GM10847 (cell line): Measurements from ENCODE around the gene GADL1.

Experiments used
- POLR2A ChIP-seq: IDR thresholded peaks from 2 replicates; pipeline ENCODE4 v1.6.1; 2011; ENCODE audit not compliant: insufficient read length; ENCODE audit errors: extremely low read depth

The GADL1 gene

DNA sequence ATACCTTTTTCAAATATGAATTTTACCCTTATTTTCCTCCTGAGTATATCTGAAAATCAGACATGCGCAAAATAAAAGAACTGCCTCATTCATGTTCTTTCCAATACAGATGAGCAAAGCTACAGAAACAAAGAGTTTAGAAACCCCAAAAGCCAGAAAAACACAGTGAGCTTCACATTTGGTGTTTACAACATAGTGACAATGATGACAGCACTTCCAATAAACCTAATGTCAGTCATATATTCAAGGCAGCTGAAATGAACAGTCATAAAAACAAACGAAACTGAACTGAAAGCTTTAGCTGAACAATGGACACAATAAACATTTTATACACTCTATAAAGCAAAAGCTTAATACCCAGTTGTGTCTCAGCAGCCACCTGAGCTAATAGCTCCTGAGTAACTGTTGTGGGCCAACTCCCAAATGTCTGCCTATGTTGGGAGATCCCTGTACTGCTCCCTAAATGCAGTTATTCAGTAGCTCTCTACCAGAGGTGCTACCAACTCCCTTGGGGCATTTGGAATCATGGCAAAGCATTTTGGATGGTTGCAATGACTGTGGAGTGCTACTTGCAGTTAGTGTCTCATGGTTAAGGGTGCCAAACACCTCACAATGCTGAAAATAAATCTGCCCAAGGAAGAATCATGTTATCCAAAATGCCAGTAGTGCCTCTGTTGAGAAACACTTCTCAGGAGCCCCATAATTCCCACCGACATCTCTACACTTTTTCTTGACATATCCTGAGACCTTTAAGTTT is 156.5 kb downstream of the GADL1 start:
- no peak for TF ChIP-seq POLR2A

DNA sequence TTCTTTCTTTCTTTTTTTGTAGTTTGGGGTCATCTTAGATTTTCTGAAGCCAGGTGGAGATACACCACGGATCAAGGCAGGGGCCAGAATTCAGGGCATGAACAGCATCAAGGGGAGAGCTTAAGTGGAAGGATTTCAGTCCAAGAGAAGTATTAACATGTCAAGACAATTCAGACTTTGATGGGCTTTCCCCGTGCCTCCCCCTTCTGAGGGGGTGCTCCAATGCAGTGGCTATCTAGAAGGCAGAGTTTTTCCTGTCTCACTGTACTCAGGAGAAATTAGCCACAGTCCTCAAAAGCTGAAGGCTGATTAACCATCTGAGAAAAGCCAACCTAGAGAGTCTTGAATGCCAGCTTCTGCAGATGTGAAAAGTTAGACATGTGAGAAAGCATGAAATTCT is 160.8 kb downstream of the GADL1 start:
- no peak for TF ChIP-seq POLR2A

DNA sequence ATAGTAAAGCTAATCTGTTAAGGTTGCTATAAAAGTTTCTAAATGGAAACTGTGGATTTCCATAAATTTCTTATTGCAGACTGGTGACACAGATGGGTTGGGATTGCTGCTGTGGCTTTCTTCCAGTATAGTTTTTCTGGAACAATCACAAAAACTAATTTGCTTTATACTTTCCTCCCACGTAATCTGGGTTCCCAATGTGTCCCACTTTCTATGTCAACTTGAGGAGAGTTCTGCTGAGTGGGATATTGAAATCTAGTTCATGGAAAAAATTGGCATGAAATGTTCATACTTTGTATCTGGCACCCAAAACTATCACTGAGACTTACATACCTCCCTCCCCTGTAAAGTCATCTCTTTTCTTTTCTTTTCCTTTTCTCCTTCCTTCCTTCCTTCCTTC is 161.3 kb downstream of the GADL1 start:
- TF ChIP-seq POLR2A: no peak

DNA sequence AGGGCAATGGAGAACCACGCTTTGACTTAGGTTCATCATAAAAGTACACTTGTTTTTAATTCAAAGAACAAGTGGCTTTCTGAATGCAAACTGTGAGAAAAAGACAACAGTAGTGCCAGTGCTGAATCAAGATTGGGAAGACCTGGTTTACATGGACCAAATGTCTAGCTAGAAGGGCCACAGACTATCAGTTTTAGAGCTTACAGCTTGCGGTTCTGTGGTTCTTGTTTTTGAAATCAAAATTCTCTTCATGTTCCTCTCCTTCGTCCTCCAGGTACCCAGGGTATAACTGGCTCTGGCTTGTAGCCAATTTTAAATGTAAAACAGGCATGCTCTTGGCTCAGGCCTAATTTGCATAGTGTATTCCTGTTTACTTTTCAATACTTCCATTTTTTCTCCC is 163.5 kb downstream of the GADL1 start:
- no peak for TF ChIP-seq POLR2A

DNA sequence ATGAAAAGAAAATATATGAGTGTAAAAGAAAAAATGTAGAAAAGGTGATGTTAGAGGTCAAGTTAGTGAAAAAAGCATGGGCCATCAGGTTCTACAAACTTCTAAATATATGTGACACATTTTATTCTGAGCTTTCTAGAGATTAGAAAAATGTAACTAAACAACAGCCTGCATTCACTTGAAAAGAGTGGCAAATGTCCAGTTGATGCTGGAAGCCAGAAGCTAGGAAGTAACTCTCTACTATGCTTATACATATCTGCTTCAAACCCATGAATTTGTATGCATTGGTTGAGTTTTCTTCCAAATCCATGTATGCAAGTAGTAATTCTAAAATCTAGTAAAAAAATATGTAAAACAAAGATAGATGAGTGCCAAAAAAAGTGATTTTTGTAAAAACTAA is 164.5 kb downstream of the GADL1 start:
- TF ChIP-seq POLR2A: no peak

DNA sequence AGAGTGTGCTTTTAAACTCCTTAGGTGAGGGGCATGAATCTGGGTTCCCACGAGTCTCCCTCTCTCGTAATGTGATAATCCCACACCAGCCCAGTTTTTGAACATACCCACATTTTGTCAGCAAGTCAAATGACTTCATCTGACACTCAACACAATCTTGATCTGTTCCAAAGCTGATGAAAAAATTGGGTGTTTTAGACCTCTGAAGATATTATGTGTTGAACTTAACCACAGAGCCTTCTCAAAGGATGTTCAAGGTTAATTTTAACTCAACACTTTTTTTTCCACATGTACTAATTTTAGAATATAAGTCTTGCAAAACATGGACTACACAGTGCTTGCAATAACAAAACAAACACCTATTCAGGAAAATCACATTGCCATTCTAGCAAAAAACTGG is 164.9 kb downstream of the GADL1 start:
- no peak for TF ChIP-seq POLR2A

DNA sequence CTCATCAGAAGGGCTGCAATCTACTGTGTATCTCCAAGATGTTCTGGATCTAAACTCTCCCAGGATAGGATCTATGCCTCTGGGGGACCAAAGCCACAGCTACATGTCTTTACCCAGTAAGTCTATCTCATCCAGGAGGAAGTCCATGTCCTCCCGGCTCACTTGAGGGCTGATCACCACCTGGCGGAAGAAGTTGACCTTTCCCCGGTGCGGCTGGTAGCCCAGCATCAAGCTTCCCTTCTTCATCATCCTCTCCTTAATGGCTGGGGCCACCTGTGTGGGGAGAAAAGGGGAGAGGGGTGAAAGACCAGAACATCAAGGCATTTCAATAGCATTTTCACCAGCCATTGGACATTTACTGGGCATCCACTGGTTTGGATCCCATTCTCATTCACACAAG is 166.3 kb downstream of the GADL1 start:
- no peak for TF ChIP-seq POLR2A

DNA sequence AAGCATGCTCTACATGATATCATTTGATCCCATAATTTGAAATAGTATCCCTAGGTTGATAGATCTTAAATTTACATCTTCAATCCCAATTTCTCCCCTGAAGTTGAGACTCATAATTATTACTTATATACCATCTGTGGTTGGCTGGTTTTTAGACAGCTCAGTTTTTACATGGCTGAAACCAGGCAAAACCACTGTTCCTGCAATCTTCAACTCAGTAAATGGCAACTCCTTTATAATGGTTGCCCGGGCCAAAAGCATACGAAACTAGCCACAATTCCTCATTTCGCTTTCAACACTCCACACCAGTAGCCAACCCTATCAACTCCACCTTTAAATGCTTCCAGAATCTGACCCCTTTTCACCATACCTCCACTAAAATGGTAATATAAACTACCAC is 169.6 kb downstream of the GADL1 start:
- no peak for TF ChIP-seq POLR2A

DNA sequence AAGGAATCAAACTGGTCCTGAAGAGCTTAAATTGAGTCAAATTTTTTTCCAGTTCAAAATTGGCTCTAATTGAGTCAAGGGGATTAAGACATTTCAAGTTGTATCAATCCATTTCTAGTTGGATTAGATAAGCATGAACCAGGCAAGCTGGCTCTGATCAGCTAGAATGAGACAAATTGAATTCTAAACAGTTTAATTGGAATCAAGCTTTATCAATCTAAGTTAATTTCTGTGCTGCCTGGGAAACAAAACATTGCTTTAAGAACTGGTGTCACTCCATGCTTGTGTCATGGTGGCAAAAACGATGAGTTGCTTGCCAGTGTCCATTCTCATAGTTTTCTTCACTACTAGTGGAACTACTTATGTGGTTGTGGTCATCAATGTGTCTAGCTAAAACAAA is 171.2 kb downstream of the GADL1 start:
- TF ChIP-seq POLR2A: no peak

DNA sequence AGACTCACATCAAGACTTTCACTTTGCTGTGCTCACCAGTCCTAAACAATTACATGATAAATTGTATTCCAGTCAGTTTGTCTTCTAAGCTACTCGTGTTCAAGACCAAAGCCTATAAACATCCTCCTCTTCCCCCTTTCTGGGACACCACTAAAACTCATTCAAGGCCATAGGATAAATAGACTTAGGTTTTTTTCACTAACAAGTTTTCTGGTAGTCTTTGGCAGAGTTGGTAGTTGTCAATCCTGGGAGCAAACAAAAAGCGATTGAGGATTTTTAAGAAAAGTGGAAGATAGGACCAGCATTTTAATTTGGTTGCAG is 173.2 kb downstream of the GADL1 start:
- no peak for TF ChIP-seq POLR2A

DNA sequence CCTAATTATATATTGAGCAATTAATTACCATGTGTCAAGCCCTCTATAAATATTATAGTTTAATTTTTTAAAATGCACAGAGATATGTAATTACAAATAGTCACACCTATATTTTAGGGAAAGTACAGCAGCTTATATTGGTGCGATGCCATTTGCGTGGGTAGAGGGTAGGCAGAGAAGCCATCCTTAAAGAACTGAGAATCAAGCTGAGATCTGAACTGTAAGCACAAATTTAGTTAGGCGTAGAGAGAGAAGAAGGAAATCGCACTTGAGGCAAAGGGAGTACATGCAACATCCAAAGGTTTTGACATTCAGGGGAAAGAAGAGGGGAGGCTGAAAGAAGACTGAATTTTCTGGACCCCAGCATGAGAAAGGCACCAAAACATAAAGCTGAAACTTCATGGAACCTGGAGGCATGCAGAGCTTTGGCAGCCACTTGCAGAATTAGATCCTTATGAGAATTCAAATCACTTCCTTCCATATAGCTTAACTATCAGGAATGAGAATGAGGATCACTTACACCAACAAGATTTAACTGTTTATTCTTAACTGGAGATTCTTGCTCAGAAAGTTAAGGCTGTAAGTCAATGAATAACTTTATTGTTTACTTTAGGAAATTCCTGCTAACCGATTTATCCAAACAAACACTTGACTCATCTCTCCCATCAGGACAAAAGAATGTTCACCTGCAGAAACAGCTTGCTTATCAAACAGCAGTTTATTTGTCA is 173.7 kb downstream of the GADL1 start:
- no peak for TF ChIP-seq POLR2A

DNA sequence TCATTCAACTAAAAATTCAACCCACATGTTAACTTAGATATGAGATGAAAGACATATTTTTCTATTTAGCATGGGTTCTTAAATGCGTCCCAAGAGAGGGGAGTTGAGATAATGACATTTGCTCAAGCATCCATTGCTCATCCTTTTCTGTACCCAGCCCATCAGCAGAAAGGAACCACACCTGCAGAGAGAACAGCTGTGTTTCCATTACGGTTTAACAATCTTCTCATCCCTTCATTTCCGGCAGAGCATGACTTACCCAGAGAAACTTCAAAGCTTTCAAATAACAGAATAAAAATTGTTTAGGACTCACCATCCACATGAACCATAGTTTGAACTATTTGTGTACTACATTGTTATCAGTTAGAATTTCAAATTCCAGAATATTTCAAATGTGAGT is 174.9 kb downstream of the GADL1 start:
- TF ChIP-seq POLR2A: no peak

DNA sequence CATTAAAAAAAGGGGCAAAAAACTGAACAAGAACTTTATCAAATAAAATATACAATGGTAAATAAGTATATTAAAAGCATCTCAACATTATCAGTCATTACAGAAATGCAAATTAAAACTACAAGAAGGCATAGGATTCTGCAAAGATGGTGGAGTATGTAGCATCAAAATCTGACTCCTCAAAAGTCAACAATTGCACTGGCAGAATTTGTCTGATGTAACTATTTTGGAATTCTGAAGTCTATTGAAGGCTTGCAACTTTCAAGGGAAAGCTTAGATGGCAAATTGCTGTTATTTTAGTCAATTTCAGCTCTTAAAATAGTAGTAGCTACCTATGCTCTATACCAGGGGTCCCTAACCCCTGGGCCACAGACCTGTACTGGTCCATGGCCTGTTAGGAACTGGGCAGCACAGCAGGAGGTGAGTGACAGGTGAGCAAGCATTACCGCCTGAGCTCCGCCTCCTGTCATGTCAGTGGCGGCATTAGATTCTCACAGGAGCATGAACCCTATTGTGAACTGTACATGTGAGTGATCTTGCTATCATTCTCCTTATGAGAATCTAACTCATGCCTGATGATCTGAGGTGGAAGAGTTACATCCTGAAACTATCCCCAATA is 180.5 kb downstream of the GADL1 start:
- no peak for TF ChIP-seq POLR2A

DNA sequence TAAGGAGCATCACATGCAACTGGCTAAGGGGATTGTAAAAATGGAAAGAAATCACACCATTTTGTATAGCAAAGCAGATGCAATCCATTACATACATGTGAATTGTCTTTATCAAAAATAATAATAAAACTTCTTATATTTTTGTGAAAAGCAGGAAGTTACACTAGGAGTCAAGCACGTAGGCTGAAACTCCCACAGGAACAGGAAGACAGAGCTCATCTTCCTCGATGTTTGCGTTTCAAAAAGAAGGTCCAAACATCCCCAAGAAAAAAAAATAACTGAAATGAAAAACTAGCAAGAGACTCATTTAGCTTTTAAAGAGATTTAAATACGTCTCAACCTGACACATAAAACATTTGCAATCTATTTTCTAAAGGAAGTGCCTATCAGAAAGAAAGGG is 181.5 kb downstream of the GADL1 start:
- TF ChIP-seq POLR2A: no peak

DNA sequence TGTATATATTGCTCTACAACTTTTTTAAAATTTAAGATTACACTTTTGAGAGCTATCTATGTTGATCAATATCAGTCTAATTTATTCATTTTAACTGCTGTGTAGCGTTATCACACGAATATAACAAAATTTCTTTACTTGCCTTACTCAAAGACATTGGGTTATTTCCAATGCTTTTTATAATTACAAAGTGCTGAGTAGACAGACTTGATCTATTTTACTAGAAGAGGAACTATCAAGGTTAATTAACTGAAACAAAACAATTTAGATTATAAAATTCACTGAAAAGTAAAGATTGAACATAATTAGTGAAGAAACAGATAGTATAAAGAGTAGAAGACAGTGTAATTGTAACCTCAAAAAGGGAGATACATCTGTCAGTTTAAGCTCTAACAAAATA is 182.6 kb downstream of the GADL1 start:
- TF ChIP-seq POLR2A: no peak

DNA sequence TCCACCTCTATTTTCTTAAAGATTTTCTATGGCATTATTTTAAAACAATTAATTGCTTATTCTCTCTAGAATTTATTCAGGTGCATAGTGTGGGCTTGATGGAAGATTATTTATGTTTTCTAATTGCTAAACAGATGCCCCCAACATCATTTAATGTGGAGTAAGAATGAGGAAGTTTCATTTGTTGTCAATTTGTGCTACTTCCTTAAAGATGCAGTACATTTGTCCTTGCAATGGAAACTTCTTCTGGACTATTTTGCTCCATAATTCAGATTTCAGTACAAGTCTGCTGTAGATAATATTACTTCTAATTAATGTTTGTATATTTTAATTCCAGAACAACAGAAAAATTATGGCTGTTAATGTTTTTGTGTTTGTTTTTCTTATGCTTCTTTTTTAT is 183.3 kb downstream of the GADL1 start:
- TF ChIP-seq POLR2A: no peak
